Vagina (tissue), 2 donors: ENCODE results near the gene PSG7.
"Not testable (repeated sequence)": the region's sequence is repeated elsewhere in the genome, so short reads cannot be mapped to it uniquely, and the experiment has no call there.

ENCODE experiments used
- POLR2AphosphoS5 ChIP-seq, 2 donors: sonication (generic); formaldehyde crosslinking; IDR thresholded peaks; one replicate each; pipeline ENCODE4 v1.9.0; 2017; ENCODE audit warnings: antibody characterized with exemption in 2 of 2, mild to moderate bottlenecking in 2 of 2, low read depth in 1 of 2; ENCODE audit not compliant: insufficient read depth in 1 of 2
- TF ChIP-seq, protein P1 (sequence below), 3 experiments: fragments of 450-650 bp in 2 of 3; fragments of 200-600 bp in 1 of 3; sonication (generic) in 1 of 3; IDR thresholded peaks; one replicate each; pipeline ENCODE4 v1.5.1; 2017 to 2019; ENCODE audit warnings: antibody characterized with exemption in 3 of 3, mild to moderate bottlenecking in 2 of 3, moderate library complexity in 2 of 3

DNA sequence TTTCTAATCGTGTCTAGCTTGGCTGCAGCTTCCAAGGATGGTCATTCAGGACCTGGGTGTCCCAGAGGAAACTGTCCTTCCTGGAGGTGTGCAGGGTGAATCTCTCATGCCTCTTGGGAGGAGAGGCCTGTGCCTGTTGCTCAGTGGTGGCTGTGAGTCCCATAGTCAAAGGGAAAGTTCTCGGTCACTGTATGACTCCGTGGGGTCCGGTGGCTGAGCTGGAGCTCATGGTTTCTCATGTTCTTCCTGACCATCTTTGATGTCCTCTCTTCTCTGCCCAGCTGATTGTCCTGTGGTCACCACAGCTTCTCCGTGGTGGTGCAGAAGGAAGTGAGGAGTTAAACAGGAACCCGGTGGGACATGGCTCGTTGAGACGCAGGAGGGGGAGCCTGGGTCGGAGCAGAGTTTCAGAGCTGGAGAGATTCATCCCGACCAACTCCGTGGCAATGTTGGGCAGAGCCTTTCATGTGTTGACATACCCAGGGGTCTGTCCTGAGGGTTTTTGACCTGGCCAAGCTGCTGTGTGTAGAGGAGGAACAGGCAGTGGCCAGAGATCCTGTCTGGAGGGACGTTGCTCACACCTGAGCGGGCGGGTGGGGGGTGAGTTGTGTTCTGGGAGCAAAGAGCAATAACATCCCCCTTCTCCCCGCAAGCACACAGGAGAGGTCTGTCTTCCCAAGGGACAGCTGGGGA lies 18.5 kb downstream of the PSG7 start:
- TF ChIP-seq, protein P1, sequence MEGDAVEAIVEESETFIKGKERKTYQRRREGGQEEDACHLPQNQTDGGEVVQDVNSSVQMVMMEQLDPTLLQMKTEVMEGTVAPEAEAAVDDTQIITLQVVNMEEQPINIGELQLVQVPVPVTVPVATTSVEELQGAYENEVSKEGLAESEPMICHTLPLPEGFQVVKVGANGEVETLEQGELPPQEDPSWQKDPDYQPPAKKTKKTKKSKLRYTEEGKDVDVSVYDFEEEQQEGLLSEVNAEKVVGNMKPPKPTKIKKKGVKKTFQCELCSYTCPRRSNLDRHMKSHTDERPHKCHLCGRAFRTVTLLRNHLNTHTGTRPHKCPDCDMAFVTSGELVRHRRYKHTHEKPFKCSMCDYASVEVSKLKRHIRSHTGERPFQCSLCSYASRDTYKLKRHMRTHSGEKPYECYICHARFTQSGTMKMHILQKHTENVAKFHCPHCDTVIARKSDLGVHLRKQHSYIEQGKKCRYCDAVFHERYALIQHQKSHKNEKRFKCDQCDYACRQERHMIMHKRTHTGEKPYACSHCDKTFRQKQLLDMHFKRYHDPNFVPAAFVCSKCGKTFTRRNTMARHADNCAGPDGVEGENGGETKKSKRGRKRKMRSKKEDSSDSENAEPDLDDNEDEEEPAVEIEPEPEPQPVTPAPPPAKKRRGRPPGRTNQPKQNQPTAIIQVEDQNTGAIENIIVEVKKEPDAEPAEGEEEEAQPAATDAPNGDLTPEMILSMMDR (IDR thresholded peaks at IDR 0.05): not testable (repeated sequence)
- not testable (repeated sequence) for TF ChIP-seq POLR2AphosphoS5 (IDR thresholded peaks at IDR 0.05; ENCODE audit: insufficient read depth in 1 of 2, low read depth in 1 of 2)
